Activated CD8-positive, alpha-beta memory T cell treated with anti-CD3 and anti-CD28 coated beads for 36 hours (primary cell): ENCODE data around the gene TJP1. TPM values are rescaled to one million over a fixed set of nuclear protein-coding genes. Genes with fewer than 3 reads are reported as not detected.
"Not testable (repeated sequence)": the region's sequence is repeated elsewhere in the genome, so short reads cannot be mapped to it uniquely, and the experiment has no call there.

ENCODE experiments used
- CTCF ChIA-PET: fragments of 350-600 bp; sonication (Branson Sonifier 250); formaldehyde crosslinking; loops from one replicate; lab custom pipeline; 2021; ENCODE audit warnings: antibody characterized with exemption; lab: Charles Lee
- POLR2A ChIA-PET: fragments of 350-600 bp; sonication (Branson Sonifier 250); formaldehyde crosslinking; loops from one replicate; lab custom pipeline; 2021; ENCODE audit warnings: antibody characterized with exemption; lab: Charles Lee
- total RNA-seq, 2 experiments: library from RNA; stranded (reverse); gene quantifications; one replicate each; pipeline ENCODE4 v1.2.3, GENCODE V29; 2021

The TJP1 gene
- total RNA-seq, 2 experiments from 2014 or later, result not detected

GRCh38 chr15:29674661-29675533 is 147.4 kb downstream of the TJP1 start:
- CTCF ChIA-PET, result no interaction called here
- POLR2A ChIA-PET, result no interaction called here

- ChIA-PET CTCF (no interaction called here), POLR2A (no interaction called here)
Measured at GRCh38 chr15:29672923-29673809, 149.1 kb downstream of the TJP1 start.

DNA sequence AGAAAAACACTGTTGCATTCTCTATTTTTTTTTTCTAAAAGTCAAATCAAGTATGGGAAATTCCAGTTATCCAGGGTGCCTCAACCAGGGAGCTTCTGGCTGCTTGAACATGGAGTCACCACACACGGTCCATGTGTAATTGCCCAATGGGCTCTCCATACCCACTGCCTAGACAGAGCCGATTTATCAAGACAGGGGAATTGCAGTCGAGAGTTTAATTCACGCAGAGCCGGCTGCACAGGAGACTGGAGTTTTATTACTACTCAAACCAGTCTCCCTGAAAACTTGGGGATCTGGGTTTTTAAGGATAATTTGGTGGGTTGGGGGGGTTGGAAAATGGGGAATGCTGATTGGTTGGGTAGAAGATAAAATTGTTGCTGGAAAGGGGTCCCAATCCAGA is 149.8 kb downstream of the TJP1 start:
- ChIA-PET POLR2A (no interaction called here), CTCF (no interaction called here)

- CTCF ChIA-PET, POLR2A ChIA-PET: not testable (repeated sequence)
Measured at GRCh38 chr15:29672046-29672445, 150.2 kb downstream of the TJP1 start.

- POLR2A ChIA-PET, result no interaction called here
- CTCF ChIA-PET, result no interaction called here
Measured at GRCh38 chr15:29670998-29671981, 151.0 kb downstream of the TJP1 start.

- ChIA-PET POLR2A (no interaction called here), CTCF (no interaction called here)
Measured at GRCh38 chr15:29670266-29670665, 152.0 kb downstream of the TJP1 start.

GRCh38 chr15:29669823-29670222 is 152.4 kb downstream of the TJP1 start:
- CTCF ChIA-PET, result no interaction called here
- POLR2A ChIA-PET, result no interaction called here

DNA sequence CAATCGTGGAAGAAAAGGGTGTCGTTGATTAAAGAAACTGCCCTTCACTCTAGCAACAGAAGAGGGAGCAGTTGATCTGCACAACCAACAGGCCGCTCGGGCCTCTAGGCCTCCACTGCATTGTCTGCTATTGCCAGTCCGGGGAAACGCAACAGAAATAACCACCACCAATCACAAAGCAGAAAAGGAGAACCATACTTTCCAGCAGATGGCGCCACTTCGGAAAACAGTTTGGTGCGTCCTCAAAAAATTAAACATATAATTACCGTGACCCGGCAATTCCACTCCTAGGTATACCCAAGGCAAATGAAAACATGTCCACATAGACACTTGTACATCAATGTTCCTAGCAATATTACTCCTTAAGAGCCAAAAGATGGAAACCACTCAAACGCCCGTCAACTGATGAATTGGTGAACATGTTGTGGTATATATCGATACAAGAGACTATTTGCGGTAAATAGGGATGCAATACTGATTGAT is 154.1 kb downstream of the TJP1 start:
- ChIA-PET CTCF (no interaction called here), POLR2A (no interaction called here)

DNA sequence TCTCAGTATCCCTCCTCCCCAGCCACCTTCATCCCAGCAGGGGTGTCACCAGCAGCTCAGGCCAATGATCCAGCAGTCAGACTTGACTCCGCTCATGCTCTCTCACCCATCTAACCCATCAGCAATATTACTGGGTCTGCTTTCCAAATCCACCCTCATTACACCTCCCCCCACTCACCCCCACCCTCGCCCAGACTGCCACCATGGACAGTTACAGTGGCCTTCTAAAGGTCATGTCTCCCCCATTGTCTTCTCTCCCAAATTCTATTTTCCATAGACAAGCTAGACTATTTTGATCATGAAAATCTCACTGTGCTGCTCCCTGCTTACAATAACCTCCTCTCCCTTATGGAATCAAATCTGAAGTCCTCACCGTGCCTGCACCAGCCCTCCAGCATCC is 156.0 kb downstream of the TJP1 start:
- ChIA-PET CTCF (no interaction called here), POLR2A (no interaction called here)

DNA sequence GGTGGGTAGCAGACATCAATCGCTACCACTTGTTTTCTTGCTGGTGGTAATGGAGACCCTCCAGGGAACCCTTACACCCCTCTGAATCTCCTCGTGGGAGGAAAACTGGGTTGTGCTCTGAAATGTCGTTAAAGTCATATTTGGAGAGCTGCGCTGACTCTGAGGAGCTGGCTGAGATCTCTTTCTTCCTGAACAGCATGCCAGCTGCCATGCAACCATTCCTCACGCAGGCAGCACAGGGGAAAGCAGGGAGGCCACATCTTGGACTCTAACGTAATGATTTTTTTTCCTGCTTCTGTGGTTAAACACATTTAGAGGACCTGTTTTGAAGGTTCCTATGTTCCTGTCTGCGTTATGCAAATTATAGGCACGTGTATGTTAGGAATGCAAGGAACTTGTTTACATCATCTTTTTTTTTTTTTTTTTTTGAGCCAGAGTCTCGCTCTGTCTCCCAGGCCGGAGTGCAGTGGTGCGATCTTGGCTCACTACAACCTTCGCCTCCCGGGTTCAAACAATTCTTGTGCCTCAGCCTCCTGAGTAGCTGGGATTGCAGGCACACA is 156.7 kb downstream of the TJP1 start:
- ChIA-PET CTCF (no interaction called here), POLR2A (no interaction called here)

DNA sequence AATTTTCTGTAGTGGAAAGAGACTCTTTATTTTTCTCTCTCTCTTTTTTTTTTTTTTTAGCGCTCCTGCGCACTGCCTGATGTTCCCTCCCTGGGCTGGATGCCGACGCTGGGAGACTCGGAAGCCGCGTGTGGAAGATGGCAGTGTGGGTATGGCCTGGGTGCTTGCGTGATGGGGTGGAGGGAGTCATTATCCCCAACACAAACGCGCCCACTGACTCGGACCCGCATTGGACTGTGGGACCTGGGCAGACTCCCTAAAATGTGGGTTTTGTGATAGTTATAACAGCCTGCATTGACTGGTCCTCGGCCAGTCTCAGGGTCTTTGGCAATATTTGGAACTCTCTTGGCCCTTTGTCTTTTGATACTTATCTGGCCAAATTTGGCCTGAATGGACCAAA is 157.9 kb downstream of the TJP1 start:
- CTCF ChIA-PET, result no interaction called here

GRCh38 chr15:29657476-29657817 is 164.8 kb downstream of the TJP1 start:
- CTCF ChIA-PET, POLR2A ChIA-PET: not testable (repeated sequence)

More for the DNA sequence above, 157.9 kb downstream of the TJP1 start:
- POLR2A ChIA-PET, result no interaction called here

GRCh38 chr15:29656636-29657475 is 165.4 kb downstream of the TJP1 start:
- ChIA-PET CTCF (no interaction called here), POLR2A (no interaction called here)

GRCh38 chr15:29652595-29652994 is 169.7 kb downstream of the TJP1 start:
- POLR2A ChIA-PET, result no interaction called here
- CTCF ChIA-PET, result no interaction called here

- CTCF ChIA-PET, result no interaction called here
- POLR2A ChIA-PET, result no interaction called here
Measured at GRCh38 chr15:29651476-29652233, 170.6 kb downstream of the TJP1 start.
